Stimulated activated CD8-positive, alpha-beta memory T cell treated with anti-CD3 and anti-CD28 coated beads, Interleukin-15, amount 100 ng/mL, for 1 hour (primary cell): ENCODE data around the gene BICDL2.
"Not testable (repeated sequence)": the region's sequence is repeated elsewhere in the genome, so short reads cannot be mapped to it uniquely, and the experiment has no call there.

Experiments
- DNase-seq: peaks from one replicate; pipeline ENCODE4 v3.0.0-alpha.2; 2020; ENCODE audit warnings: low read depth

BICDL2 gene

DNA sequence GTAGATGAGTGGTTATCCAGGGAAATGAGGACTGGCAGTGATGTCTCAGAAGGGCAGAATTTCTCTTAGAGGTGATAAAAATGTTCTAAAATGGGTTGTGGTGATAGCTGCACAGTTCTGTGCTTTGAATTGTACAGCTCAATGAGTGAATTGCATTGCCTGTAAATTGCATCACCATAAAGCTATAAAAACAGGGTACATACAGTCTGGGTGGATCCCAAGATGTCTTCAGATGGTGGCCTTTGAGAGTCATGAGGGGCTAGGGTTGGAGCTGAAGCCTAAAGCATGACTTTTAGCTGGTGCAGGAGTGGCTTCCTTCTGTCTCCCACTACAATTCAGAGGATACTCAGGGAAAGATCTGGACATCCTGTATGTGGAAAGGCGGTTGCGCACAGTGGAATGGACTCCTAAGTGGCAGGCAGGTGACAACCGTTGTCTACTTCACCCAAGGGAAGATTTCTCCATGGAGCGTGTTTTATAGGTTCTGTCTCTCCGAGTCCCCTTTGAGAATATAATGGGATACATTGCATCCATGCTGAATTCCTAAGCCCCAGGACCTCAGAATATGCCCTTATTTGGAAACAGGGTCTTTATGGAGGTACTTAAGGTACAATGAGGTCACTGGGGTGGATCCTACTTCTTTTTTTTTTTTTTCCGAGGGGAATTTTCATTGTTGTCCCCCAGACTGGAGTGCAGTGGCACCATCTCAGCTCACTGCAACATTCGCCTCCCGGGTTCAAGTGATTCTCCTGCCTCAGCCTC is 27.1 kb upstream of the BICDL2 start:
- DNase-seq: no peak

GRCh38 chr16:3062553-3062952 is 25.8 kb upstream of the BICDL2 start:
- no peak for DNase-seq

- no peak for DNase-seq
Measured at GRCh38 chr16:3060339-3061127, 23.8 kb upstream of the BICDL2 start.

- no peak for DNase-seq
Measured at GRCh38 chr16:3059723-3060242, 23.0 kb upstream of the BICDL2 start.

GRCh38 chr16:3059041-3059722 is 22.4 kb upstream of the BICDL2 start:
- DNase-seq: peak; percentile 71

GRCh38 chr16:3058139-3059030 is 21.6 kb upstream of the BICDL2 start:
- DNase-seq: no peak

- DNase-seq: no peak
Measured at GRCh38 chr16:3057181-3058138, 20.7 kb upstream of the BICDL2 start.

- no peak for DNase-seq
Measured at GRCh38 chr16:3056336-3057180, 19.8 kb upstream of the BICDL2 start.

DNA sequence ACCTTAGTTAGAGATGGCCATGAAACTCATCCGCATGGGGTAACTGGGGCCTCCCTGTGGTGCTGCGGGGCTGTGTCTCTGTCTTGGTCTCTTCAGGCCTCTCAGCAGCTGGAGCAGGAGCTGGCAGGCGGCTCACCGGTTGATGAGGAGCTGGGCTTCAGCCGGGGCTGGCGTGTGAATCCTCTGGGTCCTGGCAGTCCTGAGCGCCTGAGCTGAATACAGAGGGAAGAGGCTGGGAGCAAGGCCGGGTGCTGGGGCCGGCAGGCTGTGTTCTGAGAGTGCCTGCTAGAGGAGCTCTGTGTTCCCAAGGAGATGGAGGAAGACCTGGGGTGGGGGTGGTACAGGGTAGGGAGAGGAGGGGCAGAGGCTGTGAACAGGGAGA is 19.0 kb upstream of the BICDL2 start:
- DNase-seq: not testable (repeated sequence)

DNA sequence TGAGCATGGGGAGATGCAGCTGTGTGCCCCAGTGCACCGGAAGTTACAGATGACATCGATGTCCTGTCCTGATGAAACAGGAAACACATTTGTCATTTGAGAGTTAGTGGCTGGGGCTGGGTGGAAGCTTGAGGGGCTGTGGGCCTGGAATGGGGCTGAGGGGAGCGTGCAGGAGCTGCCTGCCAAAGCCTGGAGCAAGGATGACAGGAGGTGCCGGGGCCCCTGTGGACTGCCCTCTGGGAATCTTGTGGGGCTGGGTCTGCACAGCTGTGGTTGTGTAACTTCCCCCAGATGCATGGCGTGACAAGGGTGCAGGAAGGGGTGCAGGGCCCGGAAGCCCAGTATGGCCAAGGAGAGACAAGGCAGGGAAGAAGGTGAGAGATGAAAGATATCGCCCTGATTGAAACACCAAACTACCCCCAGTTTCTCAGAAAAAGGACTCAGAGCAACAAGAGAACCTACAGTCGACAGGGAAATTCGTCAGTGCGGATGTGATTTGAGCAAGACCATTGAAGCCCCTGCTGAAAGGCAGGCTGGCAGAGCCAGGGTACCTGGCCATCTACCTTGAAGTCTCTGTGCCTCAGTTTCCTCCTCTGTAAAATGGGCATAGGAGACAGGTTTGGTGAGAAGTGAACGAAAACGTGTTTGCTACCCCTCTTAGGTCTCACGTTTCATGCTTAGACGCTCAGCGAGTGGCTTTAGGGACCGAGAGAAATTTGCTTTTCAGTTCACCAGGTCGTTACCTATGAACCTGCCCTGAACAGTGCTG is 18.4 kb upstream of the BICDL2 start:
- no peak for DNase-seq

- DNase-seq: not testable (repeated sequence)
Measured at GRCh38 chr16:3053330-3053710, 16.6 kb upstream of the BICDL2 start.

DNA sequence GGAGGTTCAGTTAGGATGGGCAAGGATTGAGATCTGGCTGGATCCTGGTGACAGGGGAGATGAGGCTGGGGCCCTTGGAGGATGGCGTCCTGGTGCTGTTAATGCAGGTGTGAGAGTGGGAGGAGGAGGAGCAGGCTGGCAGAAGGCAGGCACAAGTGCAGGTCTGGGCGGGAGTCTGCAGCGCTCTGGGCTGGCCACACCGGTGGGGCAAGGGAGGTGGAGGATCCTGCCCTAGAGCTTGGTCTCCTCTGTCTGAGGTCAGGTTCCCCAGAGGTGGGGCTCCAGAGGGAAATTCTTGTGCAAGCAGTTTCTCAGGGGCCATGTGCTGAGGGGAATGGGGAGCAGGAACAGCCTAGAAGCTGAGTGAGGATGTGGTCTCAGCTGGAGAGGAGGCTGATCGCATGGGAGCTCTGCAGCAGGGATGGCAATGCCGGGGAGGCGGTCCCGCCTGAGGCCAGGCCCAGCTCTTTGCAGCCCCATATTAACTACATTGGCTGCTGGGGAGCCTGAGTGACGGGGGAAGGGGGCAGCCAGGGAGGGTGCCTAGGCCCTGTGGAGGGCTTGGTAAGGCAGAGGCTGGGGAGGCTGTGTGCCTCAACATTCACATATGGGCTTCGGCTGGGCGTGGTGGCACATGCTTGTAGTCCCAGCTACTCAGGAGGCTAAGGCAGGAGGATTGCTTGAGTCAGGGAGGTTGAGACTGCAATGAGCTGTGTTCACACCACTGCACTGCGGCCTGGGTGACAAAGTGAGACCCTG is 16.0 kb upstream of the BICDL2 start:
- DNase-seq: not testable (repeated sequence)

- no peak for DNase-seq
Measured at GRCh38 chr16:3051494-3051893, 14.8 kb upstream of the BICDL2 start.

DNA sequence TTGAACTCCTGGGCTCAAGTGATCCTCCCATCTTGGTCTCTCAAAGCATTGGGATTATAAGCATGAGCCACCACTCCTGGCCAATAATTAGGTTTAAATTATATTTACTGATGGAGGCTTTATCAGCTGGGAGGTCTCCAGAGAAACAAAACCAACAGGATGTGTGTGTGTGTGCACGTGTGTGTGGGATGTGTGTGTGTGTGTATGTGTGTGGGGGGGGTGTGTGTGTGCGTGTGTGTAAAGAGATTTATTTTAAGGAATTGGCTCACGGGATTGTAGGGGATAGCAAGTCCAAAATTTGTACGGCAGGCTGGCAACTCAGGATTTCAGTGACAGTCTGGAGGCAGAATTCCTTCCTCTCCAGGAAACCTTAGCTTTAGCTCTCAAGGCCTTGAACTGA is 14.3 kb upstream of the BICDL2 start:
- no peak for DNase-seq

- DNase-seq: no peak
Measured at GRCh38 chr16:3050487-3050886, 13.7 kb upstream of the BICDL2 start.

DNA sequence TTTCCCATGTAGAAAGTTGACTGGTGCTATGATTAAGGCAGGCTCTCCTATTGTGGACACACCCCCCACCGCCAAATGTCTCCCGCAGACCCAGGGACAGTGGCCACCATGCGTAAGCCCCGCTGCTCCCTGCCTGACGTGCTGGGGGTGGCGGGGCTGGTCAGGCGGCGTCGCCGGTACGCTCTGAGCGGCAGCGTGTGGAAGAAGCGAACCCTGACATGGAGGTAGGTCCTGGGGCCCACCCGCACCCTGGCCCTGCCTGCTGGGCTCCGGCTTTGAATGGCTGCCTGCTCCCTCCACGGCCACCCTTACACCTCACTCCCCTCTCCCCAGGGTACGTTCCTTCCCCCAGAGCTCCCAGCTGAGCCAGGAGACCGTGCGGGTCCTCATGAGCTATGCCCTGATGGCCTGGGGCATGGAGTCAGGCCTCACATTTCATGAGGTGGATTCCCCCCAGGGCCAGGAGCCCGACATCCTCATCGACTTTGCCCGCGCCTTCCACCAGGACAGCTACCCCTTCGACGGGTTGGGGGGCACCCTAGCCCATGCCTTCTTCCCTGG is 13.3 kb upstream of the BICDL2 start:
- DNase-seq: no peak

DNA sequence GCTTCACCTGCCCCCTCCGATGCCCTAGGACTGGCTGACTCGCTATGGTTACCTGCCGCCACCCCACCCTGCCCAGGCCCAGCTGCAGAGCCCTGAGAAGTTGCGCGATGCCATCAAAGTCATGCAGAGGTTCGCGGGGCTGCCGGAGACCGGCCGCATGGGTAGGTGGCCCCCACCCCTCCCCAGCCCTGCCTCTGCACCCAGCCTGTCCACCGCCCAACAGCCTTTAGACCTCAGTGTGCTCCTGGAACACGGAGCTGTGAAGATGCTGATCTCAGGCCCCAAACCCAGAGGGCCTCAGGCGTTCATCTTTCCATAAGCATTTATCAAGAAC is 10.6 kb upstream of the BICDL2 start:
- no peak for DNase-seq
